ENCODE data around the gene CALN1. TPM values are rescaled to one million over a fixed set of nuclear protein-coding genes. Genes with fewer than 3 reads are reported as not detected.

Gene CALN1
- total and polyA plus RNA-seq, 2 experiments from 2014 or later: 7.6 to 14.5 TPM

- TF ChIP-seq, protein P1, sequence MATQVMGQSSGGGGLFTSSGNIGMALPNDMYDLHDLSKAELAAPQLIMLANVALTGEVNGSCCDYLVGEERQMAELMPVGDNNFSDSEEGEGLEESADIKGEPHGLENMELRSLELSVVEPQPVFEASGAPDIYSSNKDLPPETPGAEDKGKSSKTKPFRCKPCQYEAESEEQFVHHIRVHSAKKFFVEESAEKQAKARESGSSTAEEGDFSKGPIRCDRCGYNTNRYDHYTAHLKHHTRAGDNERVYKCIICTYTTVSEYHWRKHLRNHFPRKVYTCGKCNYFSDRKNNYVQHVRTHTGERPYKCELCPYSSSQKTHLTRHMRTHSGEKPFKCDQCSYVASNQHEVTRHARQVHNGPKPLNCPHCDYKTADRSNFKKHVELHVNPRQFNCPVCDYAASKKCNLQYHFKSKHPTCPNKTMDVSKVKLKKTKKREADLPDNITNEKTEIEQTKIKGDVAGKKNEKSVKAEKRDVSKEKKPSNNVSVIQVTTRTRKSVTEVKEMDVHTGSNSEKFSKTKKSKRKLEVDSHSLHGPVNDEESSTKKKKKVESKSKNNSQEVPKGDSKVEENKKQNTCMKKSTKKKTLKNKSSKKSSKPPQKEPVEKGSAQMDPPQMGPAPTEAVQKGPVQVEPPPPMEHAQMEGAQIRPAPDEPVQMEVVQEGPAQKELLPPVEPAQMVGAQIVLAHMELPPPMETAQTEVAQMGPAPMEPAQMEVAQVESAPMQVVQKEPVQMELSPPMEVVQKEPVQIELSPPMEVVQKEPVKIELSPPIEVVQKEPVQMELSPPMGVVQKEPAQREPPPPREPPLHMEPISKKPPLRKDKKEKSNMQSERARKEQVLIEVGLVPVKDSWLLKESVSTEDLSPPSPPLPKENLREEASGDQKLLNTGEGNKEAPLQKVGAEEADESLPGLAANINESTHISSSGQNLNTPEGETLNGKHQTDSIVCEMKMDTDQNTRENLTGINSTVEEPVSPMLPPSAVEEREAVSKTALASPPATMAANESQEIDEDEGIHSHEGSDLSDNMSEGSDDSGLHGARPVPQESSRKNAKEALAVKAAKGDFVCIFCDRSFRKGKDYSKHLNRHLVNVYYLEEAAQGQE (IDR thresholded peaks at IDR 0.05; ENCODE audit: unreplicated experiment): no peak
- TF ChIP-seq CTCF (conservative IDR thresholded peaks at IDR 0.05; ENCODE audit: low read depth in 2 of 2): no peak
Observed at GRCh38 chr7:71870812-71871211, 541.3 kb downstream of the CALN1 start (continued).

DNA sequence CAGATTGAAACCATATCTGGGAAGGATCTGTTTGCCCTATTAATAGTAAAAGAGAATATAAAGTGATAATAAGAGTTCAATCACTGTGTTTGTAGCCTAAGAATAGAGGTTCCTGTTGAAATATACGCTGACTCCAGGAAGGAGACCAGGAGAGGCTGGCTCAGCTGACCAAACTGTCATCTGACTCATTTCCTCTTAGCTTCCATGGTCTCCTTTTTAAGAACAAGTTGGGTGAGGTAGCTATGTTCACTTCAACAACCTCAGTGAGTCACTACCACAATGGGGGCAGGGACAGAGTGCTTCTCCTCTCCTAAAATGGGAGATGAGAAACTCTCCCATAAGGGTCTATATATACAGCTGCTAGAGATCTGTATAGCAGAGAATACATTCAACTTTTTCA is 543.3 kb downstream of the CALN1 start:
- DNase-seq (ENCODE audit: low spot score): no peak
- H3K4me3 ChIP-seq: no peak overlapping the region
- H3K4me2 ChIP-seq: no peak overlapping the region
- TF ChIP-seq ZNF331 (CRISPR knock-in tag; IDR thresholded peaks at IDR 0.05; ENCODE audit: low read depth): no peak
- TF ChIP-seq, protein P1 (IDR thresholded peaks at IDR 0.05; ENCODE audit: unreplicated experiment): no peak
- H3K36me3 ChIP-seq (ENCODE audit: insufficient read depth): no peaks in the 10 kb centered on the region
- Mint-ChIP-seq H3K36me3 (ENCODE audit: low read depth) (no peaks in the 10 kb centered on the region), H3K9me3 (no peaks in the 10 kb centered on the region; the same call in 1 of the 3 replicates), H3K4me1 (no peaks in the 10 kb centered on the region), H3K27me3 (ENCODE audit: insufficient read depth, low read depth, poor library complexity) (no peaks in the 10 kb centered on the region), H3K27ac (no peak overlapping the region), H3K4me3 (no peak overlapping the region)
- no peaks in the 10 kb centered on the region; the same call in 1 of the 2 replicates for H3K9me2 ChIP-seq (ENCODE audit: insufficient read depth)
- no peak overlapping the region for H3K27ac ChIP-seq (ENCODE audit: low read depth)
- H3K27me3 ChIP-seq (ENCODE audit: insufficient read depth): no peaks in the 10 kb centered on the region
- no peak overlapping the region for H2AFZ ChIP-seq
- H3F3A ChIP-seq (replicated peaks; ENCODE audit: low read depth): no peaks in the 10 kb centered on the region
- H3K79me2 ChIP-seq (replicated peaks; ENCODE audit: insufficient read depth): no peaks in the 10 kb centered on the region
- no peak for ATAC-seq
- no peaks in the 10 kb centered on the region for H4K20me1 ChIP-seq (replicated peaks; ENCODE audit: insufficient read depth)
- H3K4me1 ChIP-seq (ENCODE audit: insufficient read depth): no peaks in the 10 kb centered on the region

Measured in GM23338 (cell line).